Lower lobe of right lung (tissue), 2 donors: ENCODE results near the gene UBE2Q1. TPM values are rescaled to one million over a fixed set of nuclear protein-coding genes. Genes with fewer than 3 reads are reported as not detected.
A peak's percentile ranks its signal among the peaks of the same experiment; 100 is the strongest.

Experiments used
- ATAC-seq, 2 donors: fragments of 200-7000 bp; cut with Tn5 transposase; one replicate each; pipeline ENCODE4 v1.9.1; 2020 to 2022; ENCODE audit warnings: mild to moderate bottlenecking in 2 of 2, moderate library complexity in 2 of 2
- DNase-seq: peaks from one replicate; pipeline ENCODE4 v3.0.0-alpha.2; 2020
- H3K27ac ChIP-seq: fragments of 200-600 bp; one replicate; pipeline ENCODE4 v1.8.0; 2022
- H3K27me3 ChIP-seq: fragments of 200-600 bp; one replicate; pipeline ENCODE4 v1.8.0; 2022; ENCODE audit warnings: low read depth
- H3K36me3 ChIP-seq: fragments of 200-600 bp; one replicate; pipeline ENCODE4 v1.8.0; 2022; ENCODE audit warnings: mild to moderate bottlenecking
- H3K4me1 ChIP-seq: fragments of 200-600 bp; one replicate; pipeline ENCODE4 v1.8.0; 2022
- H3K4me3 ChIP-seq: fragments of 200-600 bp; one replicate; pipeline ENCODE4 v1.8.0; 2022; ENCODE audit warnings: mild to moderate bottlenecking
- H3K9me3 ChIP-seq: fragments of 200-600 bp; one replicate; pipeline ENCODE4 v1.8.0; 2022
- intact Hi-C: fragments of 100-400 bp; cut with DNase I; formaldehyde crosslinking; loops from one replicate; pipeline ENCODE4 v1.11.0; 2022
- total RNA-seq: library from RNA; stranded (reverse); fragmentation: NEBNext Ultra II Directional; extraction: Animal tissue kit (Norgen Biotek cat#: 25700); gene quantifications from one replicate; pipeline ENCODE4 v1.2.1, GENCODE V29; 2021
- TF ChIP-seq, protein P1 (sequence below): fragments of 200-600 bp; IDR thresholded peaks from one replicate; pipeline ENCODE4 v1.8.0; 2022; ENCODE audit warnings: antibody characterized with exemption, mild to moderate bottlenecking
- donor health status: DM: no; HTN: yes; CAD: no; lungs with severe emphysema.

UBE2Q1 gene
- total RNA-seq, 1 donor from 2014 or later: 79.5 TPM

DNA sequence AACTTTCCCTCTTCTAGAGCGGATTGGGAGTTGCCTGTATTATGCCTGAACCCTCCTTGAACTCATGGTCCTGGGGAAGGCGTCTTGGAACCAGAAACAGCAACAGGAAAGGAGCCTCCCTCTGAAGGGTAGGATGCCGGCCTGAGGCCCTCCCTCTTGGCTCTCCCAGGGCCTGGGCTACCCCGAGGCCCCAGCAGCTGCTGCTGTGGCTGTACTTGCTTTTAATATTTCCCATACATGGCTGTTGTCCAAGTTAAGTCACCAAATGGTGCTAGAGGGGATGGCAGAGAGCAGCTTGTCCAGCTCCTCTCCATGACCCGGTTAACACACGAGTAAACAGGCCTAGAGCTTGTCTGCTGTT is 19.6 kb upstream of the UBE2Q1 start:
- no peak for DNase-seq
- H3K9me3 ChIP-seq: no peaks in the 10 kb centered on the region
- H3K27me3 ChIP-seq: no peaks in the 10 kb centered on the region
- intact Hi-C loops: no loop called here
- H3K4me3 ChIP-seq: no peak overlapping the region
- H3K4me1 ChIP-seq: peaks cover 8% of the 10 kb centered on the region
- H3K27ac ChIP-seq: no peak overlapping the region
- TF ChIP-seq, protein P1, sequence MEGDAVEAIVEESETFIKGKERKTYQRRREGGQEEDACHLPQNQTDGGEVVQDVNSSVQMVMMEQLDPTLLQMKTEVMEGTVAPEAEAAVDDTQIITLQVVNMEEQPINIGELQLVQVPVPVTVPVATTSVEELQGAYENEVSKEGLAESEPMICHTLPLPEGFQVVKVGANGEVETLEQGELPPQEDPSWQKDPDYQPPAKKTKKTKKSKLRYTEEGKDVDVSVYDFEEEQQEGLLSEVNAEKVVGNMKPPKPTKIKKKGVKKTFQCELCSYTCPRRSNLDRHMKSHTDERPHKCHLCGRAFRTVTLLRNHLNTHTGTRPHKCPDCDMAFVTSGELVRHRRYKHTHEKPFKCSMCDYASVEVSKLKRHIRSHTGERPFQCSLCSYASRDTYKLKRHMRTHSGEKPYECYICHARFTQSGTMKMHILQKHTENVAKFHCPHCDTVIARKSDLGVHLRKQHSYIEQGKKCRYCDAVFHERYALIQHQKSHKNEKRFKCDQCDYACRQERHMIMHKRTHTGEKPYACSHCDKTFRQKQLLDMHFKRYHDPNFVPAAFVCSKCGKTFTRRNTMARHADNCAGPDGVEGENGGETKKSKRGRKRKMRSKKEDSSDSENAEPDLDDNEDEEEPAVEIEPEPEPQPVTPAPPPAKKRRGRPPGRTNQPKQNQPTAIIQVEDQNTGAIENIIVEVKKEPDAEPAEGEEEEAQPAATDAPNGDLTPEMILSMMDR: no peak
- peaks cover 53% of the 10 kb centered on the region for H3K36me3 ChIP-seq
- peak in 1 of 2 donors; percentile 31 for ATAC-seq

DNA sequence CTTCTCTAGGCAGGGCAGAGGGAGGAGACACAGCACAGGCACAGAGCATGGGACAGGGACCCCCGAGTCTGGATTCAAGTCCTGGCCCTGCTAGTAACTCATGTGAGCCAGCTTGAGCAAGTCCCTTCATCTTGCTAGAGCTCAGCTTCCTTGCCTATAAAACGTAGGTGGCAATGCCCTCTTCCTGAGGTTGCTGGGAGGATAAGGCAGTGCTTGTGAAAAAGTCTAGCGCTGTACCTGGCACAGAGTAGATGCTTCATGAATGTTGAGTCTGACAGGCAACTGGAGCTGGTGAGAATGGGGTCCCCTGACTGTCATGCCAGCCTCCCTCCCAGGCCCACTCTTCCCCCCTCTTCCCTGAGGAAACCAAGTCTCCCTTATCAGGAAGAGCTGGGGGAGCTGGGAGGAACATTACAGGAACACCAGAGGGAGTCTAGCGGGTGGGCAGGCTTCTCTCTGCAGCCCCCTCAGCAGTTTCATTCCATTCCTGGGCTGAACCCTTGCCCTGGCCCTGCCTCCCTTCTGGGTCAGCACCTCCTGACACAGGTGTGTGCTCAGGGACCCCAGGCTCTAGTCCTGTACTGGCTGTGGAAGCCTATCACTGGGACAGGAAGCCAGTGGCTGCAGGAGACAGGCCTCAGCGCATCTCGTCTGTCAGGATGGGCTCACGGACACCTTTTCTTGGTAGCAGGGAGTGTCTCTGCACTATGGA is 19.0 kb upstream of the UBE2Q1 start:
- ATAC-seq: no peak
- no peak overlapping the region for H3K27ac ChIP-seq
- H3K36me3 ChIP-seq: peaks cover 48% of the 10 kb centered on the region
- H3K4me1 ChIP-seq: peaks cover 8% of the 10 kb centered on the region
- H3K4me3 ChIP-seq: no peak overlapping the region
- TF ChIP-seq, protein P1: no peak
- H3K27me3 ChIP-seq: no peaks in the 10 kb centered on the region
- no peaks in the 10 kb centered on the region for H3K9me3 ChIP-seq
- intact Hi-C loops: no loop called here
- DNase-seq: no peak

- Histone ChIP-seq H3K4me3 (no peak overlapping the region), H3K4me1 (peaks cover 8% of the 10 kb centered on the region), H3K27ac (no peak overlapping the region), H3K9me3 (no peaks in the 10 kb centered on the region), H3K36me3 (peaks cover 33% of the 10 kb centered on the region), H3K27me3 (no peaks in the 10 kb centered on the region)
- TF ChIP-seq, protein P1: no peak
- DNase-seq (no peak), ATAC-seq (no peak)
- intact Hi-C loops: no loop called here
These were observed 17.6 kb upstream of the UBE2Q1 start for GRCh38 chr1:154575951-154576566.

DNA sequence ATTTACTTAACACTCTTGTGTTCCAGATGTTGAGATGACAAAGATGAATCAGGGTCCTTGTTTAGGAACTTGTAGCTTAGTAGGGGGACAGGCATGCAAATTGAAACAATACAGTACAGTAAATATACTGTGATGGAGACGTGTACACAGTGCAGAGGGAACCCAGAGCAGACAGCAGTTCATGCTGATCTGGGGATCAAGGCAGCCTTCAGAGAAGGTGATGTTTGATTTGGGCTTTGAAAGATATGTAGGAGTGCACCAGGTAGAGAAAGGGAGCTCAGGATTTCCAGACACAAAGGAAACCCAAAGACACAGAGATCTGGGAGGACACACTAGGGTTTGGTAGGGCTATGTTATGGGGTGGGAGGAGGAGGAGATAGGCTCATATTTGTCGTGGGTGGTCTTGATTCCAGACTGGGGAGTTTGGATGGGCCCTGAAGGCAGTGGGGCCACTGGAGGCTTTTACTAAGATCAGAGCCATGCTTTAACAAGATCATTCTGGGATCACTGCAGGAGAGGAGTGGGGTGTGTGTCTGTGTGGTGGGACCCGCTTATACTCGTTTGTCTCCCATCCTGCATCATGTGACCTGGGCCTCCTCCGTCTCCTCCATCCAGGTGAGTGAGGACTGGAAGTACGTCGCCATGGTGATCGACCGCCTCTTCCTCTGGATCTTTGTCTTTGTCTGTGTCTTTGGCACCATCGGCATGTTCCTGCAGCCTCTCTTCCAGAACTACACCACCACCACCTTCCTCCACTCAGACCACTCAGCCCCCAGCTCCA is 16.9 kb upstream of the UBE2Q1 start:
- no peak overlapping the region for H3K4me3 ChIP-seq
- DNase-seq (no peak), ATAC-seq (no peak)
- H3K27me3 ChIP-seq: no peaks in the 10 kb centered on the region
- H3K36me3 ChIP-seq: peaks cover 26% of the 10 kb centered on the region
- H3K4me1 ChIP-seq: peaks cover 8% of the 10 kb centered on the region
- TF ChIP-seq, protein P1: no peak
- intact Hi-C loops: no loop called here
- H3K27ac ChIP-seq: no peak overlapping the region
- no peaks in the 10 kb centered on the region for H3K9me3 ChIP-seq

DNA sequence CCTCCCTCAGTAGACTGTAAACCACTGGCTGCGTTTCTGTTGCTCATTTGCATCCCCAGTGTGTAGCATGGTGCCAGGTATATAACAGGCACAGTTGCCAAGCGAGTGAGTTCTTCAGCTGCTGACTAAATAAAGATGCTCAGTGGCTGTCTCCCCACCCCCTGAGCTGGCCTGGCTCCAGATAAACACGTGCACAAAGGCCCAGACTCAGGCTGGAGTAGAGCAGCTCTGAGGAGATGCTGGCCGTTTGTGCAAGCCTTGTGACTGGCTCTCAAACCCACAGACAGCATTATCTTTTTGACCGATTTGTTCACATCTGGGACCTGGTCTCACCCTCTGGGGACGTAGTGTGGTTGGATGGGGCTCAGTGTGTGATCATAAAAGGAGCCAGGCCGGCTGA is 16.3 kb upstream of the UBE2Q1 start:
- intact Hi-C loops: no loop called here

More for the DNA sequence above, 16.3 kb upstream of the UBE2Q1 start:
- Histone ChIP-seq H3K27me3 (no peaks in the 10 kb centered on the region), H3K9me3 (no peaks in the 10 kb centered on the region), H3K27ac (no peak overlapping the region), H3K36me3 (peaks cover 20% of the 10 kb centered on the region), H3K4me3 (no peak overlapping the region), H3K4me1 (peaks cover 8% of the 10 kb centered on the region)
- TF ChIP-seq, protein P1: no peak
- ATAC-seq (no peak), DNase-seq (no peak)
